ENCODE data around the gene SMARCAL1.
A peak's percentile ranks its signal among the peaks of the same experiment; 100 is the strongest.
"Not testable (repeated sequence)": the region's sequence is repeated elsewhere in the genome, so short reads cannot be mapped to it uniquely, and the experiment has no call there.

Gene SMARCAL1

GRCh38 chr2:216412022-216412999 lies at the start of gene SMARCAL1:
Gene SMARCAL1, plus strand, starts transcription at chr2:216412484. Its CDS starts 2,221 bp downstream, at chr2:216414705.
- peak; percentile 98 for DNase-seq

- DNase-seq = no peak
These were observed 49.6 kb upstream of the SMARCAL1 start for GRCh38 chr2:216362730-216363129.

GRCh38 chr2:216363221-216363620 lies 49.1 kb upstream of the SMARCAL1 start:
- no peak for DNase-seq

- DNase-seq = no peak
These were observed 46.8 kb upstream of the SMARCAL1 start for GRCh38 chr2:216365518-216365917.

GRCh38 chr2:216366777-216367471 lies 45.4 kb upstream of the SMARCAL1 start:
- DNase-seq = no peak

GRCh38 chr2:216369821-216370220 lies 42.5 kb upstream of the SMARCAL1 start:
- DNase-seq = no peak

- DNase-seq = no peak
These were observed 41.1 kb upstream of the SMARCAL1 start for GRCh38 chr2:216370961-216371712.

- DNase-seq = no peak
These were observed 40.3 kb upstream of the SMARCAL1 start, which contains the start of gene MARCHF4 for GRCh38 chr2:216371721-216372702. Gene MARCHF4, minus strand, starts transcription at chr2:216372483. Its CDS starts 2,223 bp downstream, at chr2:216370260.

- DNase-seq = no peak
These were observed 39.5 kb upstream of the SMARCAL1 start for GRCh38 chr2:216372761-216373291.

- DNase-seq = no peak
These were observed 38.4 kb upstream of the SMARCAL1 start for GRCh38 chr2:216373896-216374295.

- no peak for DNase-seq
These were observed 37.0 kb upstream of the SMARCAL1 start for GRCh38 chr2:216375286-216375685.

GRCh38 chr2:216379977-216380376 lies 32.3 kb upstream of the SMARCAL1 start:
- DNase-seq = no peak

GRCh38 chr2:216384409-216384808 lies 27.9 kb upstream of the SMARCAL1 start:
- DNase-seq = not testable (repeated sequence)

- no peak for DNase-seq
These were observed 26.8 kb upstream of the SMARCAL1 start for GRCh38 chr2:216385478-216385877.

- DNase-seq = no peak
These were observed 25.0 kb upstream of the SMARCAL1 start for GRCh38 chr2:216387262-216387661.

GRCh38 chr2:216388046-216388884 lies 24.0 kb upstream of the SMARCAL1 start:
- DNase-seq = no peak

- peak; percentile 97 for DNase-seq
These were observed 22.7 kb upstream of the SMARCAL1 start for GRCh38 chr2:216389570-216389969.

GRCh38 chr2:216391401-216391800 lies 20.9 kb upstream of the SMARCAL1 start:
- DNase-seq = peak; percentile 16

- DNase-seq = no peak
These were observed 20.2 kb upstream of the SMARCAL1 start for GRCh38 chr2:216392018-216392562.
